IMR-90 (cell line): ENCODE data around the gene ITGB1. TPM values are rescaled to one million over a fixed set of nuclear protein-coding genes. Genes with fewer than 3 reads are reported as not detected.

ENCODE experiments used
- ATAC-seq: fragments of 200-7000 bp; cut with Tn5 transposase; 2 replicates; pipeline ENCODE4 v1.9.1; 2020; ENCODE audit warnings: low read depth, mild to moderate bottlenecking, moderate library complexity
- BruUV-seq: library from RNA; stranded (reverse); fragments of 400-500 nt; replicated peaks from 2 replicates; lab custom pipeline; 2021; lab: Mats Ljungman, UMichigan
- CTCF ChIA-PET: fragments of 300-600 bp; formaldehyde crosslinking; extraction: SDS; loops from one replicate; lab custom pipeline; 2021; ENCODE audit warnings: antibody characterized with exemption; lab: Yijun Ruan, JAX
- POLR2A ChIA-PET: fragments of 300-600 bp; sonication (Branson Sonifier 250); formaldehyde crosslinking; loops from one replicate; lab custom pipeline; 2022; ENCODE audit warnings: antibody characterized with exemption; ENCODE audit not compliant: unreplicated experiment; lab: Charles Lee
- DNase-seq: peaks from one replicate; pipeline ENCODE4 v3.0.0; 2013
- H2AFZ ChIP-seq: replicated peaks from 2 replicates; pipeline ENCODE3; 2013; ENCODE audit warnings: low read length, mild to moderate bottlenecking; ENCODE audit not compliant: poor library complexity
- H2AK5ac ChIP-seq: 2 replicates; pipeline ENCODE4 v1.6.1; 2013; ENCODE audit warnings: low read depth, low read length, inconsistent platforms
- H2AK9ac ChIP-seq: replicated peaks from 2 replicates; pipeline ENCODE3; 2013; ENCODE audit warnings: mild to moderate bottlenecking, low read depth, low read length, moderate library complexity; ENCODE audit not compliant: poor library complexity
- H2BK120ac ChIP-seq: 2 replicates; pipeline ENCODE4 v1.6.1; 2013; ENCODE audit warnings: low read depth, low read length, inconsistent platforms
- H2BK15ac ChIP-seq: 3 replicates; pipeline ENCODE4 v1.6.1; 2013; ENCODE audit warnings: low read depth, low read length, inconsistent platforms
- H2BK20ac ChIP-seq: 2 replicates; pipeline ENCODE4 v1.6.1; 2013; ENCODE audit warnings: low read depth, mild to moderate bottlenecking, inconsistent platforms, low read length, moderate library complexity
- H2BK5ac ChIP-seq: 2 replicates; pipeline ENCODE4 v1.6.1; 2013; ENCODE audit warnings: mild to moderate bottlenecking, low read depth, low read length, inconsistent platforms; ENCODE audit not compliant: poor library complexity, severe bottlenecking
- H3K14ac ChIP-seq: replicated peaks from 2 replicates; pipeline ENCODE4 v1.6.1; 2013; ENCODE audit warnings: low read depth, low read length, inconsistent platforms
- H3K18ac ChIP-seq: 2 replicates; pipeline ENCODE4 v1.6.1; 2013; ENCODE audit warnings: low read depth, low read length, control low read depth
- H3K23ac ChIP-seq: 2 replicates; pipeline ENCODE4 v1.6.1; 2013; ENCODE audit warnings: low read depth, low read length, inconsistent platforms
- H3K27ac ChIP-seq: 2 replicates; pipeline ENCODE4 v1.5.1; 2013; ENCODE audit warnings: mild to moderate bottlenecking, control low read depth, low read length; ENCODE audit not compliant: insufficient read depth
- H3K27me3 ChIP-seq: 2 replicates; pipeline ENCODE4 v1.6.1; 2013; ENCODE audit warnings: low read length; ENCODE audit not compliant: control insufficient read depth, insufficient read depth
- H3K36me3 ChIP-seq: 2 replicates; pipeline ENCODE4 v1.6.1; 2013; ENCODE audit warnings: low read length, mixed read lengths; ENCODE audit not compliant: control insufficient read depth, insufficient read depth
- H3K4ac ChIP-seq: 2 replicates; pipeline ENCODE4 v1.6.1; 2013; ENCODE audit warnings: low read depth, low read length, inconsistent platforms
- H3K4me1 ChIP-seq: 2 replicates; pipeline ENCODE4 v1.6.1; 2013; ENCODE audit warnings: low read length, mixed read lengths; ENCODE audit not compliant: control insufficient read depth, insufficient read depth
- H3K4me2 ChIP-seq: 2 replicates; pipeline ENCODE4 v1.6.1; 2013; ENCODE audit warnings: low read depth, mild to moderate bottlenecking, control low read depth, low read length, moderate library complexity
- H3K4me3 ChIP-seq: 2 replicates; pipeline ENCODE4 v1.5.1; 2013; ENCODE audit warnings: low read depth, mild to moderate bottlenecking, control low read depth, low read length, moderate library complexity; ENCODE audit not compliant: insufficient read depth
- H3K56ac ChIP-seq: 2 replicates; pipeline ENCODE4 v1.6.1; 2013; ENCODE audit warnings: low read length, inconsistent platforms; ENCODE audit not compliant: insufficient read depth; ENCODE audit errors: extremely low read depth
- H3K79me1 ChIP-seq, 2 experiments: 2 replicates each; pipeline ENCODE4 v1.6.1; 2013; ENCODE audit warnings: low read length in 2 of 2, inconsistent platforms in 1 of 2, low read depth in 1 of 2
- H3K9ac ChIP-seq: 2 replicates; pipeline ENCODE4 v1.6.1; 2013; ENCODE audit warnings: low read depth, low read length, control low read depth
- H3K9me1 ChIP-seq: 2 replicates; pipeline ENCODE4 v1.6.1; 2013; ENCODE audit warnings: low read length, inconsistent platforms; ENCODE audit not compliant: insufficient read depth
- H3K9me3 ChIP-seq: 2 replicates; pipeline ENCODE4 v1.6.1; 2013; ENCODE audit warnings: low read length; ENCODE audit not compliant: control insufficient read depth, insufficient read depth
- H4K20me1 ChIP-seq: 2 replicates; pipeline ENCODE4 v1.6.1; 2013; ENCODE audit warnings: low read length, inconsistent platforms; ENCODE audit not compliant: insufficient read depth
- H4K5ac ChIP-seq: 2 replicates; pipeline ENCODE4 v1.6.1; 2013; ENCODE audit warnings: mild to moderate bottlenecking, low read depth, low read length, control low read depth
- H4K8ac ChIP-seq, 2 experiments: 2 replicates each; pipeline ENCODE4 v1.6.1; 2013; ENCODE audit warnings: low read depth in 2 of 2, low read length in 2 of 2, control low read depth in 1 of 2, inconsistent platforms in 1 of 2
- H4K91ac ChIP-seq: 2 replicates; pipeline ENCODE4 v1.6.1; 2013; ENCODE audit warnings: low read depth, low read length, inconsistent platforms; ENCODE audit not compliant: insufficient read depth
- MAFK ChIP-seq: IDR thresholded peaks from 2 replicates; pipeline ENCODE4 v1.6.1; 2012; ENCODE audit warnings: low read depth, low read length, improper control_type of control experiment
- RAD21 ChIP-seq: IDR thresholded peaks from 2 replicates; pipeline ENCODE4 v1.6.1; 2012; ENCODE audit warnings: low read length, improper control_type of control experiment
- WGBS, 2 experiments: methylation state at CpG; one replicate each; pipeline versions ENCODE4 v1.1.5 to v1.1.7; 2013; ENCODE audit warnings: missing lambda C conversion rate in 2 of 2; ENCODE audit not compliant: insufficient read length in 1 of 2; ENCODE audit errors: extremely low coverage in 2 of 2; 5-methylcytosine and 5-hydroxymethylcytosine counted together
- dilution Hi-C: fragments of 300-500 bp; cut with HindIII; formaldehyde crosslinking; loops from one replicate; pipeline ENCODE4 v1.14.3; 2018; ENCODE audit warnings: low sequenced_read_pairs; ENCODE audit not compliant: unreplicated experiment
- in situ Hi-C: fragments of 300-500 bp; cut with MboI; formaldehyde crosslinking; loops from 3 replicates; pipeline ENCODE4 v1.14.3; 2019; ENCODE audit warnings: low sequenced_read_pairs, inconsistent platforms, mixed read lengths
- intact Hi-C: fragments of 100-400 bp; cut with micrococcal nuclease; formaldehyde crosslinking; loops from 2 replicates; pipeline ENCODE4 v1.10.0; 2022
- polyA plus RNA-seq, 3 experiments: library from polyadenylated mRNA; depleted of rRNA; stranded (reverse); fragments of >200 nt; gene quantifications; 2 replicates each; pipeline ENCODE4 v1.2.3, GENCODE V29; 2012; ENCODE audit warnings: low replicate concordance in 1 of 3
- total RNA-seq: library from RNA; depleted of rRNA; stranded (reverse); fragments of >200 nt; gene quantifications from 2 replicates; pipeline ENCODE4 v1.2.3, GENCODE V29; 2012

The ITGB1 gene
- total and polyA plus RNA-seq, 2 of the 4 experiments (the other 2 are of a cell fraction) = 1,331 to 2,066 TPM

- Histone ChIP-seq H3K4me2 (no peak overlapping the region), H3K9me3 (no peaks in the 10 kb centered on the region), H4K8ac (no peak overlapping the region), H2AK9ac (peak overlapping the region; percentile 44), H2BK20ac (peak overlapping the region; percentile 70; the same call in 1 of the 2 replicates), H3K56ac (no peak overlapping the region), H4K20me1 (no peaks in the 10 kb centered on the region), H3K14ac (0 out of 2 replicates have a peak overlapping the region, but pooled peaks have one; percentile 25), H3K27ac (no peak overlapping the region), H3K4ac (0 out of 2 replicates have a peak overlapping the region, but pooled peaks have one; percentile 33), H3K23ac (peak overlapping the region; percentile 44; the same call in 1 of the 2 replicates), H4K5ac (no peak overlapping the region), H3K79me1 (peaks cover 8% of the 10 kb centered on the region in 2 experiments; a peak in 2 of 4 replicates), H3K4me1 (peaks cover 7% of the 10 kb centered on the region), H3K9ac (no peak overlapping the region), H2AFZ (no peak overlapping the region), H3K9me1 (no peaks in the 10 kb centered on the region), H3K36me3 (no peaks in the 10 kb centered on the region), H2BK120ac (no peak overlapping the region), H3K4me3 (no peak overlapping the region), H2BK5ac (no peak overlapping the region), H2BK15ac (no peak overlapping the region), H3K27me3 (no peaks in the 10 kb centered on the region), H3K18ac (no peak overlapping the region), H4K91ac (no peak overlapping the region), H2AK5ac (peak overlapping the region; percentile 43; the same call in 1 of the 2 replicates)
- DNase-seq (no peak), ATAC-seq (no peak)
- ChIA-PET POLR2A (no interaction called here), CTCF (no interaction called here)
- dilution Hi-C loops (no loop called here), in situ Hi-C loops (no loop called here), intact Hi-C loops (no loop called here)
- no TSS peak for BruUV-seq
- no peak for TF ChIP-seq MAFK
- TF ChIP-seq RAD21 = no peak
- WGBS, 2 experiments = 83% methylated on average over 1 of the region's 3 CpGs; no CpG with 5 or more reads in 1 of the 2 experiments
Observed at GRCh38 chr10:32976338-32976737, 18.3 kb upstream of the ITGB1 start.
